GM12878 (cell line): ENCODE data around the gene RECQL. TPM values are rescaled to one million over a fixed set of nuclear protein-coding genes. Genes with fewer than 3 reads are reported as not detected.

ENCODE experiments used
- ATAC-seq: fragments of 200-7000 bp; cut with Tn5 transposase; 3 replicates; pipeline ENCODE4 v1.9.1; 2020; ENCODE audit warnings: mild to moderate bottlenecking, moderate library complexity
- BruUV-seq: library from RNA; stranded (reverse); fragments of 400-500 nt; replicated peaks from 2 replicates; lab custom pipeline; 2021; lab: Mats Ljungman, UMichigan
- CTCF ChIA-PET: fragments of 300-600 bp; sonication (Branson Sonifier 250); formaldehyde crosslinking; extraction: SDS; loops from one replicate; lab custom pipeline; 2021; ENCODE audit warnings: inconsistent platforms; lab: Yijun Ruan, JAX
- POLR2A ChIA-PET: fragments of 350-600 bp; formaldehyde crosslinking; extraction: SDS; loops from one replicate; lab custom pipeline; 2021; ENCODE audit warnings: inconsistent platforms; lab: Charles Lee
- RAD21 ChIA-PET: fragments of 300-600 bp; sonication (Branson Sonifier 250); formaldehyde crosslinking; loops from one replicate; lab custom pipeline; 2023; ENCODE audit warnings: antibody characterized with exemption; ENCODE audit not compliant: unreplicated experiment; lab: Charles Lee
- SMC1A ChIA-PET: fragments of 300-600 bp; sonication (Branson Sonifier 250); formaldehyde crosslinking; loops from one replicate; lab custom pipeline; 2023; ENCODE audit not compliant: unreplicated experiment, uncharacterized antibody; lab: Charles Lee
- DNase-seq: peaks from one replicate; pipeline ENCODE4 v3.0.0-alpha.2; 2011; ENCODE audit warnings: low read depth, low spot score
- FAIRE-seq: peaks from 3 replicates; lab custom pipeline; 2011; peaks lifted over from hg19 to GRCh38; lab: Jason Lieb, UNC
- H2AFZ ChIP-seq: 2 replicates; pipeline ENCODE4 v1.6.0; 2011; ENCODE audit warnings: low read depth, low read length, control low read depth; ENCODE audit not compliant: control insufficient read depth
- H3K27ac ChIP-seq: 2 replicates; pipeline ENCODE4 v1.5.1; 2011; ENCODE audit warnings: control low read depth; ENCODE audit not compliant: control insufficient read depth, insufficient read depth
- H3K27me3 ChIP-seq, 2 experiments: replicated peaks in 1 of 2; 2 replicates each; pipeline versions ENCODE4 v1.6.0 to v1.6.1; 2011; ENCODE audit warnings: low read length in 1 of 2; ENCODE audit not compliant: control insufficient read depth in 2 of 2, insufficient read depth in 2 of 2
- H3K36me3 ChIP-seq, 2 experiments: 2 replicates each; pipeline ENCODE4 v1.5.1; 2011; ENCODE audit warnings: low read length in 1 of 2; ENCODE audit not compliant: control insufficient read depth in 2 of 2, insufficient read depth in 2 of 2
- H3K4me1 ChIP-seq: 2 replicates; pipeline ENCODE4 v1.6.1; 2011; ENCODE audit warnings: mild to moderate bottlenecking, low read length, moderate library complexity, mixed read lengths; ENCODE audit not compliant: control insufficient read depth, insufficient read depth
- H3K4me2 ChIP-seq: 2 replicates; pipeline ENCODE4 v1.6.0; 2011; ENCODE audit warnings: control low read depth; ENCODE audit not compliant: control insufficient read depth, insufficient read depth
- H3K4me3 ChIP-seq: fragments of 200-600 bp; sonication (generic); 2 replicates; pipeline ENCODE4 v1.5.1; 2016
- H3K79me2 ChIP-seq: 2 replicates; pipeline ENCODE4 v1.6.0; 2011; ENCODE audit warnings: low read length; ENCODE audit not compliant: control insufficient read depth, insufficient read depth
- H3K9ac ChIP-seq: 2 replicates; pipeline ENCODE4 v1.8.0; 2011; ENCODE audit warnings: low read length, control low read depth, mixed read lengths; ENCODE audit not compliant: control insufficient read depth, insufficient read depth
- H3K9me3 ChIP-seq: replicated peaks from 3 replicates; pipeline ENCODE4 v1.5.1; 2011; ENCODE audit warnings: mild to moderate bottlenecking, low read length; ENCODE audit not compliant: control insufficient read depth, insufficient read depth
- H4K20me1 ChIP-seq: 2 replicates; pipeline ENCODE4 v1.6.0; 2011; ENCODE audit not compliant: control insufficient read depth, insufficient read depth
- ASH2L ChIP-seq: fragments of 300-600, 200-600 bp; sonication (generic); IDR thresholded peaks from 2 replicates; pipeline ENCODE4 v1.6.1; 2017; ENCODE audit warnings: low read depth, mild to moderate bottlenecking, borderline replicate concordance
- HDGF ChIP-seq: fragments of 450-650 bp; IDR thresholded peaks from 2 replicates; pipeline ENCODE4 v1.6.1; 2016; ENCODE audit warnings: antibody characterized with exemption
- NRF1 ChIP-seq: conservative IDR thresholded peaks from 2 replicates; pipeline ENCODE4 v1.6.1; 2011; ENCODE audit warnings: mild to moderate bottlenecking, low read depth, low read length, improper control_type of control experiment
- RBBP5 ChIP-seq: fragments of 200-600 bp; sonication (generic); conservative IDR thresholded peaks from 2 replicates; pipeline ENCODE4 v1.6.1; 2016
- SIX5 ChIP-seq: IDR thresholded peaks from 2 replicates; pipeline ENCODE4 v1.6.1; 2011; ENCODE audit warnings: mild to moderate bottlenecking, low read depth, low read length, moderate library complexity; ENCODE audit not compliant: severe bottlenecking
- SMAD5 ChIP-seq: IDR thresholded peaks from 2 replicates; pipeline ENCODE4 v1.6.1; 2016; ENCODE audit warnings: antibody characterized with exemption, low read depth
- SREBF1 ChIP-seq: IDR thresholded peaks from 2 replicates; pipeline ENCODE4 v1.6.1; 2012; ENCODE audit warnings: mild to moderate bottlenecking, low read length
- YBX1 ChIP-seq: fragments of 450-650 bp; IDR thresholded peaks from 2 replicates; pipeline ENCODE4 v1.6.1; 2016; ENCODE audit warnings: antibody characterized with exemption
- ZBTB11 ChIP-seq: fragments of 450-650 bp; formaldehyde crosslinking; IDR thresholded peaks from 2 replicates; pipeline ENCODE4 v1.5.0; 2022; ENCODE audit warnings: mild to moderate bottlenecking, missing genetic modification characterization
- WGBS: methylation state at CpG from one replicate; pipeline ENCODE4 v1.1.6; 2016; ENCODE audit warnings: low lambda C conversion rate; ENCODE audit not compliant: insufficient replicate concordance, insufficient coverage; ENCODE audit errors: missing lambda C conversion rate; 5-methylcytosine and 5-hydroxymethylcytosine counted together
- in situ Hi-C: fragments of 300-500 bp; cut with MboI; formaldehyde crosslinking; loops from 9 replicates; pipeline ENCODE4 v1.14.3; 2018; ENCODE audit warnings: mixed read lengths
- intact Hi-C: fragments of 100-400 bp; cut with micrococcal nuclease; formaldehyde crosslinking; loops from one replicate; pipeline ENCODE4 v1.14.2; 2022; ENCODE audit not compliant: unreplicated experiment
- polyA plus RNA-seq, 11 experiments: library from polyadenylated mRNA; depleted of rRNA in 4 of 11; unstranded in 6 of 11; stranded (reverse) in 5 of 11; fragments of >200 nt; fragmentation: Nextera tagmentation in 4 of 11; fragmentation: Illumina TruSeq in 1 of 11; extraction: Ambion mirVana in 4 of 11; extraction: Trizol in 1 of 11; gene quantifications; 1 replicate in 1 of 11; 2 replicates in 10 of 11; pipeline versions ENCODE4 v1.2.1 to v1.2.3, GENCODE V29; 2011 to 2016; ENCODE audit warnings: inconsistent platforms in 2 of 11, missing spikeins in 2 of 11, low read depth in 1 of 11
- total RNA-seq, 4 experiments: library from RNA; depleted of rRNA in 3 of 4; stranded (reverse); fragments of >200 nt in 3 of 4; fragmentation: Illumina TruSeq in 1 of 4; extraction: Trizol in 1 of 4; gene quantifications; 2 replicates each; pipeline versions ENCODE4 v1.2.1 to v1.2.3, GENCODE V29; 2013 to 2021
- TF ChIP-seq, protein P1 (sequence below): IDR thresholded peaks from 2 replicates; pipeline ENCODE4 v1.6.1; 2012; ENCODE audit warnings: improper control_type of control experiment, low read depth, low read length; ENCODE audit not compliant: insufficient replicate concordance
- TF ChIP-seq, protein P2 (sequence below): fragments of 450-650 bp; IDR thresholded peaks from 2 replicates; pipeline ENCODE4 v1.6.1; 2014; ENCODE audit warnings: mild to moderate bottlenecking

The RECQL gene
- total and polyA plus RNA-seq, 10 of the 15 experiments (the other 5 are each of a cell fraction or from before 2014, with no cell fraction given) = 47.4 to 130 (median 70.8) TPM

- TF ChIP-seq, protein P1, sequence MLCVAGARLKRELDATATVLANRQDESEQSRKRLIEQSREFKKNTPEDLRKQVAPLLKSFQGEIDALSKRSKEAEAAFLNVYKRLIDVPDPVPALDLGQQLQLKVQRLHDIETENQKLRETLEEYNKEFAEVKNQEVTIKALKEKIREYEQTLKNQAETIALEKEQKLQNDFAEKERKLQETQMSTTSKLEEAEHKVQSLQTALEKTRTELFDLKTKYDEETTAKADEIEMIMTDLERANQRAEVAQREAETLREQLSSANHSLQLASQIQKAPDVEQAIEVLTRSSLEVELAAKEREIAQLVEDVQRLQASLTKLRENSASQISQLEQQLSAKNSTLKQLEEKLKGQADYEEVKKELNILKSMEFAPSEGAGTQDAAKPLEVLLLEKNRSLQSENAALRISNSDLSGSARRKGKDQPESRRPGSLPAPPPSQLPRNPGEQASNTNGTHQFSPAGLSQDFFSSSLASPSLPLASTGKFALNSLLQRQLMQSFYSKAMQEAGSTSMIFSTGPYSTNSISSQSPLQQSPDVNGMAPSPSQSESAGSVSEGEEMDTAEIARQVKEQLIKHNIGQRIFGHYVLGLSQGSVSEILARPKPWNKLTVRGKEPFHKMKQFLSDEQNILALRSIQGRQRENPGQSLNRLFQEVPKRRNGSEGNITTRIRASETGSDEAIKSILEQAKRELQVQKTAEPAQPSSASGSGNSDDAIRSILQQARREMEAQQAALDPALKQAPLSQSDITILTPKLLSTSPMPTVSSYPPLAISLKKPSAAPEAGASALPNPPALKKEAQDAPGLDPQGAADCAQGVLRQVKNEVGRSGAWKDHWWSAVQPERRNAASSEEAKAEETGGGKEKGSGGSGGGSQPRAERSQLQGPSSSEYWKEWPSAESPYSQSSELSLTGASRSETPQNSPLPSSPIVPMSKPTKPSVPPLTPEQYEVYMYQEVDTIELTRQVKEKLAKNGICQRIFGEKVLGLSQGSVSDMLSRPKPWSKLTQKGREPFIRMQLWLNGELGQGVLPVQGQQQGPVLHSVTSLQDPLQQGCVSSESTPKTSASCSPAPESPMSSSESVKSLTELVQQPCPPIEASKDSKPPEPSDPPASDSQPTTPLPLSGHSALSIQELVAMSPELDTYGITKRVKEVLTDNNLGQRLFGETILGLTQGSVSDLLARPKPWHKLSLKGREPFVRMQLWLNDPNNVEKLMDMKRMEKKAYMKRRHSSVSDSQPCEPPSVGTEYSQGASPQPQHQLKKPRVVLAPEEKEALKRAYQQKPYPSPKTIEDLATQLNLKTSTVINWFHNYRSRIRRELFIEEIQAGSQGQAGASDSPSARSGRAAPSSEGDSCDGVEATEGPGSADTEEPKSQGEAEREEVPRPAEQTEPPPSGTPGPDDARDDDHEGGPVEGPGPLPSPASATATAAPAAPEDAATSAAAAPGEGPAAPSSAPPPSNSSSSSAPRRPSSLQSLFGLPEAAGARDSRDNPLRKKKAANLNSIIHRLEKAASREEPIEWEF = no peak
- TF ChIP-seq SMAD5 = no peak
- TF ChIP-seq HDGF = no peak
- no peak for TF ChIP-seq YBX1
Measured at GRCh38 chr12:21543151-21543550, 41.7 kb upstream of the RECQL start (continued).

- intact Hi-C loops (no loop called here), in situ Hi-C loops (no loop called here)
- FAIRE-seq (no peak), DNase-seq (no peak), ATAC-seq (peak; percentile 21; the same call in 2 of the 3 replicates)
- Histone ChIP-seq H3K79me2 (no peaks in the 10 kb centered on the region), H3K36me3 (no peaks in the 10 kb centered on the region), H3K4me2 (no peak overlapping the region), H3K9ac (no peak overlapping the region), H4K20me1 (no peaks in the 10 kb centered on the region), H3K27me3 (no peaks in the 10 kb centered on the region), H3K27ac (no peak overlapping the region), H3K9me3 (no peaks in the 10 kb centered on the region), H3K4me1 (no peaks in the 10 kb centered on the region), H2AFZ (no peak overlapping the region), H3K4me3 (no peak overlapping the region)
- SMC1A ChIA-PET = no interaction called here
- RAD21 ChIA-PET = no interaction called here
- 16% methylated on average over 5 of the region's 5 CpGs for WGBS
- CTCF ChIA-PET = interaction anchor here (1.1 kb wide), 1 partner anchor 9 kb away, joined by 3 read pairs; no protein-coding TSS in a partner anchor
- POLR2A ChIA-PET = interaction anchor here (0.6 kb wide), 1 partner anchor 34 kb away, joined by 4 read pairs; no protein-coding TSS in a partner anchor
- no TSS peak for BruUV-seq
- TF ChIP-seq HDGF = no peak
- TF ChIP-seq SIX5 = no peak
- TF ChIP-seq ZBTB11 (CRISPR knock-in tag) = no peak
- no peak for TF ChIP-seq RBBP5
- TF ChIP-seq, protein P2, sequence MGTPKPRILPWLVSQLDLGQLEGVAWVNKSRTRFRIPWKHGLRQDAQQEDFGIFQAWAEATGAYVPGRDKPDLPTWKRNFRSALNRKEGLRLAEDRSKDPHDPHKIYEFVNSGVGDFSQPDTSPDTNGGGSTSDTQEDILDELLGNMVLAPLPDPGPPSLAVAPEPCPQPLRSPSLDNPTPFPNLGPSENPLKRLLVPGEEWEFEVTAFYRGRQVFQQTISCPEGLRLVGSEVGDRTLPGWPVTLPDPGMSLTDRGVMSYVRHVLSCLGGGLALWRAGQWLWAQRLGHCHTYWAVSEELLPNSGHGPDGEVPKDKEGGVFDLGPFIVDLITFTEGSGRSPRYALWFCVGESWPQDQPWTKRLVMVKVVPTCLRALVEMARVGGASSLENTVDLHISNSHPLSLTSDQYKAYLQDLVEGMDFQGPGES = no peak
- no peak for TF ChIP-seq SREBF1
- no peak for TF ChIP-seq NRF1
- TF ChIP-seq ASH2L = no peak
Measured at GRCh38 chr12:21542403-21542802, 41.0 kb upstream of the RECQL start.
